Neuronal stem cell (in vitro differentiated cells): Measurements from ENCODE around the gene MAPT.
A peak's percentile ranks its signal among the peaks of the same experiment; 100 is the strongest.

ENCODE experiments used
- DNase-seq: peaks from one replicate; pipeline ENCODE4 v3.0.0-alpha.2; 2013; ENCODE audit warnings: low spot score
- H2AFZ ChIP-seq: one replicate; pipeline ENCODE4 v1.6.1; 2013; ENCODE audit warnings: mild to moderate bottlenecking, low read length, inconsistent platforms
- H2AK5ac ChIP-seq: 2 replicates; pipeline ENCODE4 v1.6.1; 2013; ENCODE audit warnings: low read depth, mild to moderate bottlenecking, inconsistent platforms, low read length, moderate library complexity, mixed read lengths
- H2BK120ac ChIP-seq: 2 replicates; pipeline ENCODE4 v1.6.1; 2013; ENCODE audit warnings: low read depth, mild to moderate bottlenecking, inconsistent platforms, low read length, moderate library complexity, mixed read lengths
- H2BK12ac ChIP-seq: one replicate; pipeline ENCODE4 v1.6.1; 2013; ENCODE audit warnings: low read length, inconsistent platforms
- H2BK15ac ChIP-seq: 2 replicates; pipeline ENCODE4 v1.6.1; 2013; ENCODE audit warnings: mild to moderate bottlenecking, low read length, inconsistent platforms, mixed read lengths
- H2BK5ac ChIP-seq: one replicate; pipeline ENCODE4 v1.6.1; 2013; ENCODE audit warnings: inconsistent platforms, mild to moderate bottlenecking, low read length, moderate library complexity
- H3K14ac ChIP-seq: one replicate; pipeline ENCODE4 v1.6.1; 2013; ENCODE audit warnings: low read length, inconsistent platforms
- H3K18ac ChIP-seq: 2 replicates; pipeline ENCODE4 v1.6.1; 2013; ENCODE audit warnings: low read length, inconsistent platforms
- H3K23ac ChIP-seq: 2 replicates; pipeline ENCODE4 v1.6.1; 2013; ENCODE audit warnings: low read depth, mild to moderate bottlenecking, mixed read lengths, low read length, inconsistent platforms; ENCODE audit not compliant: poor library complexity
- H3K27ac ChIP-seq: replicated peaks from 3 replicates; pipeline ENCODE4 v1.5.1; 2013; ENCODE audit warnings: low read length, inconsistent platforms
- H3K27me3 ChIP-seq, 3 experiments: 2 replicates each; pipeline ENCODE4 v1.6.1; 2013; ENCODE audit warnings: low read length in 3 of 3, mild to moderate bottlenecking in 2 of 3, inconsistent platforms in 1 of 3, low read depth in 1 of 3, mixed read lengths in 1 of 3, moderate library complexity in 1 of 3; ENCODE audit not compliant: control insufficient read depth in 3 of 3, insufficient read depth in 3 of 3
- H3K36me3 ChIP-seq, 2 donors: replicated peaks in 1 of 2; 2 replicates each; pipeline ENCODE4 v1.6.1; 2013; ENCODE audit warnings: low read length in 2 of 2; ENCODE audit not compliant: control insufficient read depth in 2 of 2, insufficient read depth in 2 of 2
- H3K4ac ChIP-seq: 2 replicates; pipeline ENCODE4 v1.6.1; 2013; ENCODE audit warnings: inconsistent platforms, mild to moderate bottlenecking, low read length, moderate library complexity
- H3K4me1 ChIP-seq, 2 donors: 1 replicate in 1 of 2; 2 replicates in 1 of 2; pipeline ENCODE4 v1.6.1; 2013; ENCODE audit warnings: low read length in 2 of 2, low read depth in 1 of 2; ENCODE audit not compliant: control insufficient read depth in 2 of 2, insufficient read depth in 1 of 2
- H3K4me2 ChIP-seq: one replicate; pipeline ENCODE4 v1.6.1; 2013; ENCODE audit warnings: mild to moderate bottlenecking, low read length, inconsistent platforms; ENCODE audit not compliant: insufficient read depth, poor library complexity, severe bottlenecking
- H3K4me3 ChIP-seq, 2 donors: 2 replicates each; pipeline ENCODE4 v1.5.1; 2013; ENCODE audit warnings: low read length in 2 of 2, mild to moderate bottlenecking in 2 of 2, inconsistent platforms in 1 of 2, moderate library complexity in 1 of 2
- H3K79me1 ChIP-seq: one replicate; pipeline ENCODE4 v1.6.1; 2013; ENCODE audit warnings: low read depth, mild to moderate bottlenecking, inconsistent platforms, low read length, moderate library complexity
- H3K9ac ChIP-seq: one replicate; pipeline ENCODE4 v1.6.1; 2013; ENCODE audit warnings: mild to moderate bottlenecking, low read depth, low read length, inconsistent platforms; ENCODE audit not compliant: poor library complexity
- H3K9me3 ChIP-seq, 2 donors: replicated peaks in 1 of 2; 2 replicates each; pipeline versions ENCODE3 to v1.6.1; 2013; ENCODE audit warnings: low read length in 2 of 2, mild to moderate bottlenecking in 2 of 2, inconsistent platforms in 1 of 2, low read depth in 1 of 2, mixed read lengths in 1 of 2, moderate library complexity in 1 of 2; ENCODE audit not compliant: control insufficient read depth in 2 of 2, insufficient read depth in 1 of 2
- H4K8ac ChIP-seq: one replicate; pipeline ENCODE4 v1.6.1; 2013; ENCODE audit warnings: low read depth, mild to moderate bottlenecking, inconsistent platforms, low read length, moderate library complexity
- H4K91ac ChIP-seq: one replicate; pipeline ENCODE4 v1.6.1; 2013; ENCODE audit warnings: low read length, low read depth, mild to moderate bottlenecking, inconsistent platforms; ENCODE audit not compliant: poor library complexity
- WGBS, 2 donors: extraction: QIAGEN DNeasy Blood & Tissue Kit; methylation state at CpG; one replicate each; pipeline ENCODE4 v1.1.7; 2013; ENCODE audit warnings: missing lambda C conversion rate in 2 of 2, mixed read lengths in 1 of 2; ENCODE audit not compliant: insufficient read length in 2 of 2, insufficient replicate concordance in 1 of 2; ENCODE audit errors: extremely low coverage in 2 of 2; 5-methylcytosine and 5-hydroxymethylcytosine counted together

MAPT gene

GRCh38 chr17:46011711-46012505 lies 117.6 kb downstream of the MAPT start:
- Histone ChIP-seq H3K27me3 (peaks cover 0 to 5% (median 0%) of the 10 kb centered on the region in 3 experiments), H3K9me3 (no peaks in the 10 kb centered on the region), H3K4me1 (peaks cover 9 to 11% of the 10 kb centered on the region in 2 donors), H3K4ac (no peak overlapping the region), H2AFZ (no peak overlapping the region), H3K14ac (peak overlapping the region; percentile 31), H3K4me2 (no peak overlapping the region), H3K4me3 (no peak overlapping the region), H2BK5ac (no peak overlapping the region), H3K23ac (no peak overlapping the region), H4K91ac (no peak overlapping the region), H2BK12ac (no peak overlapping the region), H4K8ac (peak overlapping the region; percentile 54), H3K79me1 (no peaks in the 10 kb centered on the region), H2BK120ac (no peak overlapping the region), H2AK5ac (peak overlapping the region; percentile 78), H2BK15ac (peak overlapping the region; percentile 76), H3K9ac (no peak overlapping the region), H3K36me3 (no peaks in the 10 kb centered on the region), H3K18ac (peak overlapping the region; percentile 18), H3K27ac (no peak overlapping the region)
- no peak for DNase-seq
- no CpG with 5 or more reads among the region's 28 CpGs for WGBS, 2 donors

GRCh38 chr17:46012506-46013079 lies 118.2 kb downstream of the MAPT start:
- Histone ChIP-seq H2BK120ac (no peak overlapping the region), H3K4me2 (no peak overlapping the region), H3K23ac (peak overlapping the region; percentile 78), H3K27me3 (peaks cover 0 to 5% (median 0%) of the 10 kb centered on the region in 3 experiments), H3K79me1 (no peaks in the 10 kb centered on the region), H2AFZ (no peak overlapping the region), H3K4me1 (peaks cover 9 to 13% of the 10 kb centered on the region in 2 donors), H4K8ac (no peak overlapping the region), H3K14ac (no peak overlapping the region), H2BK15ac (no peak overlapping the region), H3K9me3 (no peaks in the 10 kb centered on the region), H3K18ac (peak overlapping the region; percentile 52), H3K27ac (no peak overlapping the region), H2BK5ac (no peak overlapping the region), H4K91ac (no peak overlapping the region), H3K4me3 (peak overlapping the region in 1 of 2 donors; percentile 22), H2BK12ac (peak overlapping the region; percentile 95), H2AK5ac (peak overlapping the region; percentile 78), H3K36me3 (no peaks in the 10 kb centered on the region), H3K4ac (no peak overlapping the region), H3K9ac (no peak overlapping the region)
- DNase-seq = no peak
- no CpG with 5 or more reads among the region's 11 CpGs for WGBS, 2 donors

GRCh38 chr17:46013127-46013501 lies 118.8 kb downstream of the MAPT start:
- no peak overlapping the region for H4K91ac ChIP-seq
- no peak overlapping the region for H3K4me3 ChIP-seq
- peaks cover 9 to 13% of the 10 kb centered on the region in 2 donors for H3K4me1 ChIP-seq
- H2AK5ac ChIP-seq = peak overlapping the region; percentile 72
- no peak for DNase-seq
- H3K23ac ChIP-seq = no peak overlapping the region
- peak overlapping the region; percentile 72 for H3K18ac ChIP-seq
- WGBS, 2 donors = no CpG with 5 or more reads among the region's 7 CpGs
- no peak overlapping the region for H2AFZ ChIP-seq
- H2BK120ac ChIP-seq = no peak overlapping the region
- peak overlapping the region; percentile 20 for H2BK15ac ChIP-seq
- H2BK12ac ChIP-seq = no peak overlapping the region
- H3K4ac ChIP-seq = no peak overlapping the region
- no peak overlapping the region for H3K4me2 ChIP-seq
- no peak overlapping the region for H3K14ac ChIP-seq
- H3K27me3 ChIP-seq = peaks cover 0 to 5% (median 0%) of the 10 kb centered on the region in 3 experiments
- no peaks in the 10 kb centered on the region for H3K36me3 ChIP-seq
- no peaks in the 10 kb centered on the region for H3K79me1 ChIP-seq
- H3K27ac ChIP-seq = no peak overlapping the region
- H3K9ac ChIP-seq = peak overlapping the region; percentile 47
- no peak overlapping the region for H4K8ac ChIP-seq
- no peaks in the 10 kb centered on the region for H3K9me3 ChIP-seq
- no peak overlapping the region for H2BK5ac ChIP-seq

- peak overlapping the region; percentile 72 for H2AK5ac ChIP-seq
- no peak overlapping the region for H3K4me2 ChIP-seq
- no peak overlapping the region for H2BK120ac ChIP-seq
- WGBS, 2 donors = no CpG with 5 or more reads among the region's 9 CpGs
- no peaks in the 10 kb centered on the region for H3K9me3 ChIP-seq
- no peak overlapping the region for H3K4ac ChIP-seq
- H3K23ac ChIP-seq = no peak overlapping the region
- H4K8ac ChIP-seq = no peak overlapping the region
- no peak overlapping the region for H2BK12ac ChIP-seq
- H3K36me3 ChIP-seq = no peaks in the 10 kb centered on the region
- peak overlapping the region; percentile 47 for H3K9ac ChIP-seq
- H3K4me1 ChIP-seq = peaks cover 9 to 13% of the 10 kb centered on the region in 2 donors
- H3K27ac ChIP-seq = no peak overlapping the region
- DNase-seq = no peak
- no peak overlapping the region for H3K14ac ChIP-seq
- no peak overlapping the region for H4K91ac ChIP-seq
- no peak overlapping the region for H2BK5ac ChIP-seq
- H3K27me3 ChIP-seq = peaks cover 0 to 5% (median 0%) of the 10 kb centered on the region in 3 experiments
- no peak overlapping the region for H2AFZ ChIP-seq
- H3K79me1 ChIP-seq = no peaks in the 10 kb centered on the region
- H3K4me3 ChIP-seq = no peak overlapping the region
- H2BK15ac ChIP-seq = peak overlapping the region; percentile 20
- H3K18ac ChIP-seq = peak overlapping the region; percentile 72
Observed at GRCh38 chr17:46013502-46014165, 119.3 kb downstream of the MAPT start.
